Adrenal gland (tissue), 12 donors: ENCODE results near the gene SLC27A5. TPM values are rescaled to one million over a fixed set of nuclear protein-coding genes. Genes with fewer than 3 reads are reported as not detected.
"Not testable (repeated sequence)": the region's sequence is repeated elsewhere in the genome, so short reads cannot be mapped to it uniquely, and the experiment has no call there.

Experiments used
- DNase-seq, 7 donors: peaks; one replicate each; pipeline ENCODE4 v3.0.0-alpha.2; 2019 to 2020
- H3K27ac ChIP-seq, 5 donors: fragments of 200-600 bp; sonication (generic) in 4 of 5; 1 replicate in 3 of 5; 2 replicates in 2 of 5; pipeline versions ENCODE4 v1.5.1 to v1.8.0; 2016 to 2020; ENCODE audit warnings: mild to moderate bottlenecking in 1 of 5
- H3K27me3 ChIP-seq: fragments of 200-600 bp; 2 replicates; pipeline ENCODE4 v1.8.0; 2021
- H3K36me3 ChIP-seq, 2 donors: fragments of 200-600 bp; replicated peaks in 1 of 2; 1 replicate in 1 of 2; 2 replicates in 1 of 2; pipeline versions ENCODE4 v1.5.1 to v1.8.0; 2018 to 2022
- H3K4me1 ChIP-seq, 2 donors: fragments of 200-600 bp; replicated peaks in 1 of 2; 1 replicate in 1 of 2; 2 replicates in 1 of 2; pipeline versions ENCODE4 v1.5.1 to v1.8.0; 2018 to 2021
- H3K4me3 ChIP-seq, 4 donors: fragments of 200-600 bp; sonication (generic) in 3 of 4; one replicate each; pipeline ENCODE4 v1.5.1; 2016 to 2018
- H3K9me3 ChIP-seq, 3 donors: fragments of 200-600 bp; sonication (generic) in 1 of 3; replicated peaks in 1 of 3; 1 replicate in 2 of 3; 2 replicates in 1 of 3; pipeline versions ENCODE4 v1.5.1 to v1.8.0; 2016 to 2021
- CTCF ChIP-seq, 6 experiments: fragments of 450-650 bp in 4 of 6; fragments of 200-600 bp in 2 of 6; sonication (generic) in 1 of 6; IDR thresholded peaks; 1 replicate in 5 of 6; 2 replicates in 1 of 6; pipeline versions ENCODE4 v1.5.1 to v1.8.0; 2016 to 2021; ENCODE audit warnings: antibody characterized with exemption in 6 of 6, mild to moderate bottlenecking in 2 of 6, moderate library complexity in 1 of 6
- POLR2A ChIP-seq, 2 donors: fragments of 450-650 bp; IDR thresholded peaks; one replicate each; pipeline ENCODE4 v1.6.1; 2017; ENCODE audit warnings: antibody characterized with exemption in 2 of 2, mild to moderate bottlenecking in 2 of 2, moderate library complexity in 1 of 2
- WGBS, 4 donors: extraction: QIAGEN DNeasy Blood & Tissue Kit in 2 of 4; methylation state at CpG; one replicate each; pipeline versions ENCODE4 v1.1.5 to v1.1.7; 2013 to 2017; 5-methylcytosine and 5-hydroxymethylcytosine counted together
- intact Hi-C, 2 donors: fragments of 100-400 bp; cut with DNase I; formaldehyde crosslinking; loops; one replicate each; pipeline versions ENCODE4 v1.14.1 to v1.15.0; 2022 to 2023
- polyA plus RNA-seq, 3 donors: library from polyadenylated mRNA; stranded (reverse); fragments of 200-250 nt in 2 of 3; fragments of 350-450 nt in 1 of 3; fragmentation: Illumina TruSeq in 1 of 3; extraction: RNeasy Lipid Tissue Mini Kit (QIAGEN cat#74804) in 1 of 3; gene quantifications; one replicate each; pipeline ENCODE4 v1.2.3, GENCODE V29; 2013 to 2014
- total RNA-seq, 9 donors: library from RNA; depleted of rRNA in 4 of 9; stranded (reverse); fragments of >200 nt in 4 of 9; fragments of 120-200 nt in 1 of 9; fragmentation: NEBNext Ultra II Directional in 1 of 9; extraction: Animal tissue kit (Norgen Biotek cat#: 25700) in 1 of 9; gene quantifications; one replicate each; pipeline versions ENCODE4 v1.1.0 to v1.2.4, GENCODE V29; 2013 to 2023
- donor health status: healthy with polysubstance abuse.
- donor health status: Bipolar disorder and iron deficiency.
- donor health status: DM: yes; HTN: yes; CAD: no.
- donor health status: DM: no; HTN: no; CAD: no.
- donor health status: DM: no; HTN: no; CAD: no.
- donor health status: DM: yes; HTN: yes; CAD: no.

Gene SLC27A5
- total and polyA plus RNA-seq, 12 donors: 3.8 to 18.3 (median 9.1) TPM

GRCh38 chr19:58492265-58492664 lies 19.5 kb downstream of the SLC27A5 start:
- TF ChIP-seq CTCF (IDR thresholded peaks at IDR 0.05): no peak
- WGBS, 4 donors: 82 to 91% (median 84%) methylated on average over 14 of the region's 14 CpGs
- Histone ChIP-seq H3K9me3 (no peaks in the 10 kb centered on the region), H3K4me1 (no peaks in the 10 kb centered on the region), H3K4me3 (no peak overlapping the region), H3K27me3 (no peaks in the 10 kb centered on the region), H3K27ac (no peak overlapping the region), H3K36me3 (no peaks in the 10 kb centered on the region)
- DNase-seq: no peak
- intact Hi-C loops: no loop called here

GRCh38 chr19:58491393-58491792 lies 20.4 kb downstream of the SLC27A5 start:
- no peak for DNase-seq
- H3K9me3 ChIP-seq: no peaks in the 10 kb centered on the region
- TF ChIP-seq CTCF (IDR thresholded peaks at IDR 0.05) (no peak), POLR2A (IDR thresholded peaks at IDR 0.05) (no peak)
- 82 to 90% (median 89%) methylated on average over 4 to 5 of the region's 5 CpGs for WGBS, 4 donors
- intact Hi-C loops: no loop called here
- H3K4me1 ChIP-seq: no peaks in the 10 kb centered on the region
- H3K27ac ChIP-seq: no peak overlapping the region
- no peaks in the 10 kb centered on the region for H3K36me3 ChIP-seq
- H3K27me3 ChIP-seq: no peaks in the 10 kb centered on the region
- H3K4me3 ChIP-seq: no peak overlapping the region

GRCh38 chr19:58484349-58484748 lies 27.4 kb downstream of the SLC27A5 start:
- H3K27ac ChIP-seq, intact Hi-C loops, H3K4me1 ChIP-seq, DNase-seq, H3K4me3 ChIP-seq, H3K9me3 ChIP-seq, H3K27me3 ChIP-seq: not testable (repeated sequence)
- 92 to 98% (median 96%) methylated on average over 5 of the region's 5 CpGs for WGBS, 4 donors
- H3K36me3 ChIP-seq: peaks cover 0 to 16% of the 10 kb centered on the region in 2 donors

- intact Hi-C loops: no loop called here
- no peaks in the 10 kb centered on the region for H3K9me3 ChIP-seq
- 68 to 88% (median 83%) methylated on average over 2 of the region's 2 CpGs for WGBS, 4 donors
- no peak for DNase-seq
- H3K27ac ChIP-seq: no peak overlapping the region
- TF ChIP-seq POLR2A (IDR thresholded peaks at IDR 0.05): no peak
- TF ChIP-seq CTCF (IDR thresholded peaks at IDR 0.05): no peak
- peaks cover 0 to 22% of the 10 kb centered on the region in 2 donors for H3K36me3 ChIP-seq
- no peaks in the 10 kb centered on the region for H3K4me1 ChIP-seq
- H3K4me3 ChIP-seq: no peak overlapping the region
- no peaks in the 10 kb centered on the region for H3K27me3 ChIP-seq
These were observed 28.0 kb downstream of the SLC27A5 start for GRCh38 chr19:58483776-58484175.

- no peak for DNase-seq
- H3K27ac ChIP-seq: no peak overlapping the region
- no peaks in the 10 kb centered on the region for H3K4me1 ChIP-seq
- TF ChIP-seq CTCF (IDR thresholded peaks at IDR 0.05) (no peak), POLR2A (IDR thresholded peaks at IDR 0.05) (no peak)
- intact Hi-C loops: no loop called here
- peaks cover 0 to 22% of the 10 kb centered on the region in 2 donors for H3K36me3 ChIP-seq
- WGBS, 4 donors: 87 to 100% (median 90%) methylated on average over 3 to 7 of the region's 7 CpGs
- H3K4me3 ChIP-seq: no peak overlapping the region
- no peaks in the 10 kb centered on the region for H3K27me3 ChIP-seq
- H3K9me3 ChIP-seq: no peaks in the 10 kb centered on the region
These were observed 29.4 kb downstream of the SLC27A5 start for GRCh38 chr19:58482372-58482771.
